HL-60 (cell line): ENCODE data around the gene NAE1.

Experiments
- GABPA ChIP-seq: IDR thresholded peaks from 2 replicates; pipeline ENCODE4 v1.6.1; 2012; ENCODE audit warnings: low read depth
- POLR2AphosphoS5 ChIP-seq: IDR thresholded peaks from 2 replicates; pipeline ENCODE4 v1.6.1; 2012; ENCODE audit warnings: low read depth
- REST ChIP-seq: IDR thresholded peaks from 2 replicates; pipeline ENCODE4 v1.6.1; 2012; ENCODE audit warnings: low read depth; ENCODE audit not compliant: insufficient replicate concordance
- SPI1 ChIP-seq: IDR thresholded peaks from 2 replicates; pipeline ENCODE4 v1.6.1; 2012; ENCODE audit warnings: low read depth, mild to moderate bottlenecking, borderline replicate concordance
- TF ChIP-seq, protein P1 (sequence below): IDR thresholded peaks from one replicate; pipeline ENCODE4 v1.5.1; 2011; ENCODE audit warnings: low read length, control low read depth, inconsistent platforms; ENCODE audit not compliant: insufficient read depth

DNA sequence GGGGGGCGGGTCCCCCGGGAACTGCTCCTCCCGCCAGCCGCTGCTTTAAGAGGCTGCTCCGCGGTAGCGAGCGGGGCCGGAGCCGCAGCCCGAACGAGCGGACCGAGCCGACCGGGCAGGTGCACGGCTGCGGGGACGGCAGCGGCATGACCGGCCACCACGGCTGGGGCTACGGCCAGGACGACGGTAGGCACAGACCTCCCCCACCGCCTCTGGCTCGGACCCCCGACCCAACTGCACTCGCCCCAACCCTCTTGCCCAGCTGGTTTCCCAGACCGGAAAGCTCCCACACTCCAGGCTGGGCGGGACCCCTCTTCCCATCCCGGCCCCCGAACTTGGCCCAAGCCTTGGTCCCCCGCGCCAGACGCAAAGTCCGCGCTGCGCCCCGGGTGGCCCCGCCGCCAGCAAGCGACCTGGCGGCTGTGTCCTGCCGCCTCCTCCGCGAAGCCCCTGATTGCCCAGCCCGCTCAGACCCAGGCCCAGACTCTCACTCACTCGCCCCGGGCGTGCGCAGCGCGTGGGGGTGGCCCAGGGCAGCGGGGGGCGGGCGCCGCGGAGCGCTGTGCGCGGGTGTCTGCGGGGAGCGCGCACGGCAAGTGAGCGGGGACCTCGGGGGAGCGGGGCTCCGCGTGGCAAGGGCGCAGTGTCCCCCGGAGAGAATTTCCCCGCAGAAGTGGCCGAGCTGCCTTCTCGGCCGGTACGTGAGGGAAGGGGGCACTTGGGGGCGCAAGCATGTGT, 13.7 kb upstream of the NAE1 start, which contains the start of gene CA7:
- TF ChIP-seq POLR2AphosphoS5 (no peak), GABPA (no peak), REST (no peak), SPI1 (no peak)
- TF ChIP-seq, protein P1, sequence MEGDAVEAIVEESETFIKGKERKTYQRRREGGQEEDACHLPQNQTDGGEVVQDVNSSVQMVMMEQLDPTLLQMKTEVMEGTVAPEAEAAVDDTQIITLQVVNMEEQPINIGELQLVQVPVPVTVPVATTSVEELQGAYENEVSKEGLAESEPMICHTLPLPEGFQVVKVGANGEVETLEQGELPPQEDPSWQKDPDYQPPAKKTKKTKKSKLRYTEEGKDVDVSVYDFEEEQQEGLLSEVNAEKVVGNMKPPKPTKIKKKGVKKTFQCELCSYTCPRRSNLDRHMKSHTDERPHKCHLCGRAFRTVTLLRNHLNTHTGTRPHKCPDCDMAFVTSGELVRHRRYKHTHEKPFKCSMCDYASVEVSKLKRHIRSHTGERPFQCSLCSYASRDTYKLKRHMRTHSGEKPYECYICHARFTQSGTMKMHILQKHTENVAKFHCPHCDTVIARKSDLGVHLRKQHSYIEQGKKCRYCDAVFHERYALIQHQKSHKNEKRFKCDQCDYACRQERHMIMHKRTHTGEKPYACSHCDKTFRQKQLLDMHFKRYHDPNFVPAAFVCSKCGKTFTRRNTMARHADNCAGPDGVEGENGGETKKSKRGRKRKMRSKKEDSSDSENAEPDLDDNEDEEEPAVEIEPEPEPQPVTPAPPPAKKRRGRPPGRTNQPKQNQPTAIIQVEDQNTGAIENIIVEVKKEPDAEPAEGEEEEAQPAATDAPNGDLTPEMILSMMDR: no peak
